IPS DF 19.7 (cell line): ENCODE data around the gene MICU1.
"Not testable (repeated sequence)": the region's sequence is repeated elsewhere in the genome, so short reads cannot be mapped to it uniquely, and the experiment has no call there.

ENCODE experiments used
- DNase-seq: peaks from one replicate; pipeline ENCODE4 v3.0.0-alpha.2; 2013; ENCODE audit warnings: low read depth, low spot score

MICU1 gene

DNA sequence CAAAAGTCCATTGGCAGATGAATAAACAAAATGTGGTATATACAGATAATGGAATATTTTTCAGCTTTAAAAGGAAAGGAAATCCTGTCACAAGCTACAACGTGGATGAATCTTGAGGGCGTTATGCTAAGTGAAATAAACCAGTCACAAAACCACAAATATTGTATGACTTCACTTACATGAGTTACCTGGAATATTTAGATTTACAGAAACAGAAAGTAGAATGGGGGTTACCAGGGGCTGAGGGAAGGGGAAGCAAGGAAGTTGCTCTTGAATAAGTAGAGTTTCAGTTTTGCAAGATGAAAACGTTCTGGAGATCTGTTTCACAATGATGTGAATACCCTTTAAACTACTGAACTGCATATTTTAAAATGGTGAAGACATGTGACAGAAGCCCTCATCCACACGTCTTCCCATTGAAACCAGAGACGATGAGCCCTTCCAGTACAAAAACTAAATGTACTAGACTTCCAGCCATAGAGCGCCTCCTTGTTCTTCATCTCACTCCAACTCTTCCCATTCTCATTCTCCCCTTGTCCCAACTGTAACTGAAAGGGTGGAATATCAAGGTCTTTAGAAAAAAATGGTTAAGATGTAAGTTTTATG lies 62.4 kb downstream of the MICU1 start:
- no peak for DNase-seq

DNA sequence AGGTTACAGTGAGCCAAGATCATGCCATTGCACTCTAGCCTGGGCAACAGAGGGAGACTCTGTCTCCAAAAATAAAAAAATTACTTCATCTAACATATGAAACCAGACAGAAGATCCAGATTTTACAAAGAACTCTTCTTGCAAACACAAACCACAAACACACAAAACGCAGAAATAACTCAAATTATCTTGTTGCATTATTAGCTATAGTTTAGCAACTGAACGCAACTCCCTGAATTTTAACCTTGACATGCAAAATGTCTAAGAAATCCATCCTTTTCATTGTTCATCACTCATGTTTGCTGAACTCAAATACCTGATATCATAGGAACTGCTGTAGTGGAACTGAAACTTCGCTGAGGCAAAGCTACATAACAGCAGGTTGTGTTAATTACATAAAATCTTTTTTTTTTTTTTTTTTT lies 64.1 kb downstream of the MICU1 start:
- DNase-seq = no peak

GRCh38 chr10:72557362-72557761 lies 68.5 kb downstream of the MICU1 start:
- no peak for DNase-seq

DNA sequence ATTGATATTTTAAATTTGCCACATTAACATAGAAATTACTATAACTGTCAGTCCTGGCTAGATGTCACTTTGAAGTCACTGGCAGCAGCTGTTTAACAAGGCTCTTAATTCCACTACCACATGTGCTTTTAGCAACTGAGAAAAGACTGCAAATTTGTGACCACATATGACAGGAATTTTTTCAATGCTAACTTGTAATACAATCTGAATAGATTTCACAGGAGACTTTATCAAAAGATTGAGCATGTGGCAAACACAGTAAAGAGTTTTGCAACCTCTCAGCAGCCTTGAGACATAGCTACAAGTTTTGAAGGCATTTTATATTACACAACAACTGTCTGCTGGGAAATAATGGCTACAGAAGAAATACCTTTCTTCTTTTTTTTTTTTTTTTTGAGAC lies 73.0 kb downstream of the MICU1 start:
- DNase-seq = no peak

DNA sequence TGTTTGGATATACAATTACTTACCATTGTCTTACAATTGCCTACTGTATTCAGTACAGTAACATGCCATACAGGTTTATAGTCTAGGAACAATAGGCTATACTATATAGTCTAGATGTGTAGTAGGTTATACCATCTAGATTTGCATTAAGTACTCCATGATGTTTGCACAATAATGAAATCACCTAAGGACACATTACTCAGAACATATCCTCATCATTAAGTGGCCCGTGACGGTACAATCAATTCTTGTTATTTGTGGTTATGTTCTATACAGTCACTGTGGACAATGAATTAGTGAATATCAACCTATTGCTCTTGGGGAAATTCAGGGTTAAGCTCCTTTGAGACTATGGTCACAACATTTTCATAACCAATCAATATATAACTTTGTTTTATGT lies 75.6 kb downstream of the MICU1 start:
- DNase-seq = no peak

DNA sequence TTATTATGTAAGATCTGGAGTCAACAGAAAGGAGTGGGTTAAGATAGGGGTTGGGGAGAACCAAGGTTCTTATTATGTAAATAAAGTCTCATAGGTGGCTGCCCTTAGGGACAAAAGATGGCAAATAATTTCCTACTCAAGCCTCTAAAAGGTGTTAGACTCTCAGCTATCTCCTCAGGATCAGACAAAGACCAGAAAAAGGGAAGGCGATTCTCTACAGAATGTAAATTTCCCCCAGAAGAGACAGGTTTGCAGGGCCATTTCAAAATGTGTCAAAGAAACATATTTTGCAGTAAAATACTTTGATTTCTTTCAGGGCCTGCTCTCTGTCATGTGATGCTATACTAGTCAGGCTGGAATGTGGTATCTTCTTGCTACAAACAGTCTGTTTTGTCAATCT lies 80.3 kb downstream of the MICU1 start:
- DNase-seq = no peak

- not testable (repeated sequence) for DNase-seq
Observed at GRCh38 chr10:72543855-72544254, 82.0 kb downstream of the MICU1 start.

DNA sequence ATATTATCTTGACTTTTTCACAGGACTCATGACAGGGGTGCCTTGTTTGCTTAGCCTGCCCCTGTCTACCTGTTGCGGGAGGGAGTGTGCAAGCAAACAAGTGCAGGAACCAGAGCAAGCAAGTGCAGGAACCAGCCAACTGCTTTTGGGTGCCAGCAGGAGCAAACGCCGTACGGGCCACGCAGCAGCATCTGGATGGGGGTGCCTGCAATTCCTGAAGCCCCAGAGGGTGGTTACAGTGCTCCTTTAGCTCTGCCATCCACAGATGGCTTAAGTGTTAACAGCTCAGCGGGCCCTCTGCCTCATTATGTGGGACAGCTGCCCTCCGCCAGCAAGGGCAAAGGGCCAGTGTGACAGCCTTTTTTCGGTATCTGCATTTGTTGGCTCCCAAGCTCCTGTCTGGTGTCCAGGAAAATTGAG lies 83.5 kb downstream of the MICU1 start:
- DNase-seq = no peak

- no peak for DNase-seq
Observed at GRCh38 chr10:72541337-72541736, 84.5 kb downstream of the MICU1 start.

DNA sequence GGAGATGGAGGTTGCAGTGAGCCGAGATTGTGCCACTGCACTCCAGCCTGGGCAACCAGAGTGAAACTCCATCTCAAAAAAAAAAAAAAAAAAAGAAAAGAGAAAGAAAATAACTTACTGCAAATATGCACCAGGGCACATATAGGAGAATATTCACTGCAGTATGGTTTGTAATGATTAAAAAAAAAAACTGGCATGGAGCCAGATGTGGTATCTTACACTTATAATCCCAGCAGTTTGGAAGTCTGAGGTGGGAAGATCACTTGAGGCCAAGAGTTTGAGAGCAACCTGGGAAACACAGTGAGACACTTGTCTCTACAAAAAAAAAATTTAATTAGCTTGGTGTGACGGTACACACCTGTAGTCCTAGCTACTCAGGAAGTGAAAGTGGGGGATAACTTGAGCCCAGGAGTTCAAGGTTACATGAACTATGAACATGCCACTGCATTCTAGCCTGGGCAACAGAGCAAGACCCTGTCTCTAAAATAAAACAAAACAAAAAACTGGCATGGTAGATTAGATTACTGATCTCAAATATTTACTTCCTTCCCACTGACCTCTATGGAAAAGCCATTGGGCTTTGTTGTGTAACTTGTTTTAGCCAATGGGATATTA lies 85.6 kb downstream of the MICU1 start:
- DNase-seq = no peak

DNA sequence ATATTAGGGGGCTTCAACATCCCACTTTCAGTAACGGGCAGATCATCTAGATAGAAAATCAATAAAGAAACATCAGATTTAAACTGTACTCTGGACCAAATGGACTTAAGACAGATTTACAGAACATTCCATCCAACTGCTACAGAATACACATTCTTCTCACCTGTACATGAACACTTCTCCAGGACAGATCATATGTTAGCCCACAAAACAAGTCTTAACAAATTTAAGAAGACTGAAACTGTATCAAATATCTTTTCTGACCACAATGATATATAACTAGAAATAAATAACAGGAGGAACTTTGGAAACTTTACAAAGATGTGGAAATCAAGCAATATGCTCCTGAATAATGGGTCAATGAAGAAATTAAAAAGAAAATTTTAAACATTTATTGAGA lies 86.7 kb downstream of the MICU1 start:
- DNase-seq = no peak

DNA sequence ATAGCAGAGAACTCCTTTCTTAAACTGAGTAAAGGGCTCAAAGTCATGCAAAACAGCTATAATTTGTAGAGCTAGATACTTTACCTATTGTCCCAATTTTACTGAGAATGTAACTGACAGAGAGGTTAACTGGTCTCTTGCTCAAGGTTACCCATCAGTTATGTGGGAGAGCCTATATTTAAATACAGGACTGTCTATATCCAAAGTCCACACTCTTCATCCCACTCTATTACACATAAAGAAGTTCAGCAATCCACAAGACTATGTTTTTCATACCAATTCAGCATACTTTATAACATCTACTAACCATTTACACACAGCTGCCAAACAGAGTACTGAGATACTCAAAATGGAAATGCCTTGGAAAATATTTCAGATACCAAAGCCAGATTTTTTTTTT lies 100.2 kb downstream of the MICU1 start:
- no peak for DNase-seq

DNA sequence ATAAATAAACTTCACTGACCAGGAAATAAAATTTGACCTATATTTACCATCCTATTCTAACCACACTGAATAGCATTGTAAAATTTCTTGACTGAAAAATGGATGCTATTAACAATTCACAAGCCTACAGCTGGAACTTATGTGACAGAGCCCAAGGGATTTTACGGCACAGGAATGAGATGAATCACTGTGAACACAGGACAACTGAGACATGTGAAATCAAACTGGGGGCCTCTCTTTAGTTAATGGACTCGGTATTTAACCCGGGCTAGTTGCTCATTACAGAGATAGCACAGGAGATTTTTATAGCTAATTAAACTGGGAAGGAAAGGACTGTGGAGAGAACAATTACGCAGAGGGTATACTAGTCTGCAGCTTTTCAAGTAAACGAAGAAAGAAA lies 100.6 kb downstream of the MICU1 start:
- DNase-seq = no peak

DNA sequence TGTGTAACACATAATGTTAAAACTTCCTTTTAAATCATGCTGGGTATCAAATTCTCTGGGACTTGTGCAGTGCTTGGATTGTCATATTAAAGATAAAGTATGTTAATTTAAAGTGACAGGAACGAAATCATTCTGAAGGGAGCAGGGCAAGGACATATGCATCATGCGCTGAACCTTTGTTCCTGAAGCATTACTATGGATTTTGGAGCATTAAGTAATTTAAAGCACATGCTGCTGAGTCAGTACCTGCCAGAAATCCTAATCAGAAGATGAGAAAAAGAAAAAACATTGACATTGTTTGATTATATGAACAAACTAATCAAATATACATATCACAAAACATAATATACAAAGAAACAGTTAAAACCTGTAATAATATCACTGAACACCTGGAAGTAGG lies 101.4 kb downstream of the MICU1 start:
- DNase-seq = no peak

- DNase-seq = no peak
Observed at GRCh38 chr10:72523932-72524396, 101.9 kb downstream of the MICU1 start.

DNA sequence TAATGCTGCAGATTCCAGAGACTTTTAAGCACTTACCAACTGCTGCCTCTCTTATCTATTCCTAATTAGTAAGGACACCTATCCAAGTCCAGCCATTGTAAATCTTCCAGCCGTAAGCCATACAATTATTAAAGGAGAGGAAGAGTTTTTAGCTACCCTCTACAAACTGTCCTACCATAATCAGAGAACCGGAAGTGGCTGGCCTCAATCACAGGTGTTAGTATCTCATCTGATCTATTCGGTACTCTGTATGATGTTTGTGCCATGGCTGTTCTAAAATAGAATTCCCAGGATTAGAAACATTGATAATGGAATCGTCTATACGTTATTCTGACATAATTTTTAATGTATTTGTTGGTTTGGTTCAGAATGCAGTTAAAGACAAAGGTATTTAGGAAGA lies 102.8 kb downstream of the MICU1 start:
- no peak for DNase-seq

DNA sequence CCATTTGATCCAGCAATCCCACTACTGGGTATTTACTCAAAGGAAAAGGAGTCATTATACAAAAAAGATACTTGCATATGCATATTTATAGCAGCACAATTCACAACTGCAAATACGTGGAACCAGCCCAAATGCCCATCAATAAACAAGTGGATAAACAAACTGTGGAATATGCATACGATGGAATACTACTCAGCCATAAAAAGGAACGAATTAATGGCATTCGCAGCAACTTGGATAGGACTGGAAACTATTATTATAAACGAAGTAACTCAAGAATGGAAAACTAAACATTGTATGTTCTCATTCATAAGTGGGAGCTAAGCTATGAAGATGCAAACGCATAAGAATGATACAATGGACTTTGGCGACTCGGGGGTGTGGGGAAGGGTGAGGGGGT lies 108.6 kb downstream of the MICU1 start:
- DNase-seq = no peak

GRCh38 chr10:72515455-72515854 lies 110.4 kb downstream of the MICU1 start:
- DNase-seq = no peak

DNA sequence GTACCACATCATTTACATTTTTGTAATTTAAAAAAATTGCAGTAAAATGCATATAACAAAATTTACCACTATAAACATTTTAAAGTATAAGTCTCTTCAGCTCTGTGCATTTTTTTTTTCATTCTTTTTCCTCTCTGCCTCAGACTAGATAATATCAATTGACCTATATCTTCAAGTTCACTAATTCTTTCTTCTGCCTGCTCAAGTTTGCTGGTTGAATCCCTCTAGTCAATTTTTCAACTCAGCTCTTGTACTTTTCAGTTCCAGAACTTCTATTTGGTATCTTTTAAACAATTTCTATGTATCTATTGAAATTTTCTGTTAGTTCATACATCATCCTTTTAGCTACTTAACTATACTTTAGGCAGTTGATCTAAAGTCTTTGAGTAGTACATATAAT lies 112.0 kb downstream of the MICU1 start:
- DNase-seq = no peak

DNA sequence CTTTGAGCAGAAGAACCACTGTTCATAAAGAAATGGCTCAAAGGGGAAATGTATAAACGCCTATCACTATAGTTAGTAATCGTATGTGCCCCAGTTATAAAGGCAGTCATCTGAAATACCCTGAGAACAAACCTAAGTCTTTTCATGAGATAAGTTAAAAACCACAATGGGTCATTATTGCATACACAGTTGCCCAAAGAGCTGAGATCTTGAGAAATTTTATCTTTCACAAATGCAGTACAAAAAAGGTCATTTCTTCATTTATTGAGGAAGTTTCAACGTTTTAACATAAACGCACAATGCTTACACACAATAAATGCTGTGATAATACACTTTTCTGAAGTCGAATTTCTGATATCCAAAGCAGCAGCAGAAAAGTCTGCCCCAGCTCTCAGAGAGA lies 114.4 kb downstream of the MICU1 start:
- no peak for DNase-seq

DNA sequence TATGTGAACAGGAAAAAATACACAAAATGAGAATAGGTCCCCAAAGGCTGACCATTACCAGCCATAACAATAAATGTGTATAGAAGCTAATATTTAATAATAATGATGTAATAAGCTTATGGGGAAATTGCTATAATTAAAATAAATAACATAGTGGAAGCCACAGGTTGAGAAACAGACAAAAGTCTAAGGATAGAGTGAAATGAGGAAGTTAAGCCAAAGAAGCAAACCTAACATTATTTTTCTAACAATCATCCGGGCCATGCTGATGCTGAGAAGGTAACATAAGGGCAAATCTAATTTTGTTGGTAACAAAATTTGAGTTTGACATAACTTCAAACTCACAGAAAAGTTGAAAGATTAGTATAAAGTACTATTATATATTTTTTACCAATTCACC lies 115.9 kb downstream of the MICU1 start:
- DNase-seq = no peak

DNA sequence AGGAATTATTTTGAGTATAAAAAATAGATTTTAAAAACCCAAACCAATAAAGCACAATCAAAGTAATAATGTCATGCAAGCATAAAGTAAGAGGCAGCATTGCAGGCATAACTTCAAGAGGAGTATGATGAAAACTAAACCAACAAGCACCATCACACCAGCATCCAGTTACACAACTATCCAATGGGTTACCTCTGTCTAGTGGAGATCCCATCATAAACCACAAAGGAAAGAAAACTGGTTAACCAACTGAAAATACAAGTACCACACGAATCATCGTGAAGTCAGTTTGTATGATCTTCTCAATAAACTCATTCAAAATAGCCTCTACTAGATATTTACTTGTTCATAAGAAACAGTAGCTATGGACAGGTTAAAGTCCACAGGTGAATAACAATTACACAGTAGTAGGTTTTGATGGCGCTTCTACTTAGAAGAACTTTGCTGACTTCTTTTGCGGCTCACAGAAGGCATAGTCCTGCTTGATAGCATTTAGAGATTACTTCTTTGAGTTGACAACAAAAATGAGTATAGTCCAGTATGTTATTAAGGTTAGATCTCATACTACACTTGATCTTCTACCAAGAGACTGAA lies 116.6 kb downstream of the MICU1 start:
- DNase-seq = no peak

- no peak for DNase-seq
Observed at GRCh38 chr10:72508033-72508432, 117.8 kb downstream of the MICU1 start.
